NCI-H2171 (cell line): ENCODE results near the gene MAX.
"Not testable (repeated sequence)": the region's sequence is repeated elsewhere in the genome, so short reads cannot be mapped to it uniquely, and the experiment has no call there.

ENCODE experiments used
- DNase-seq: peaks from one replicate; lab custom pipeline; 2025; lab: John Stamatoyannopoulos, UW

MAX gene

GRCh38 chr14:65034021-65034420 lies 68.3 kb downstream of the MAX start:
- DNase-seq, result no peak

- DNase-seq, result no peak
These were observed 69.1 kb downstream of the MAX start for GRCh38 chr14:65033181-65033580.

GRCh38 chr14:65032319-65032718 lies 70.0 kb downstream of the MAX start:
- DNase-seq, result no peak

GRCh38 chr14:65031321-65031720 lies 71.0 kb downstream of the MAX start:
- DNase-seq, result not testable (repeated sequence)

- DNase-seq, result no peak
These were observed 73.4 kb downstream of the MAX start for GRCh38 chr14:65028937-65029336.

- no peak for DNase-seq
These were observed 75.1 kb downstream of the MAX start for GRCh38 chr14:65027127-65027799.

- DNase-seq, result no peak
These were observed 75.8 kb downstream of the MAX start for GRCh38 chr14:65026526-65026925.

GRCh38 chr14:65025818-65026217 lies 76.5 kb downstream of the MAX start:
- no peak for DNase-seq
